ENCODE results near the gene PHF2. TPM values are rescaled to one million over a fixed set of nuclear protein-coding genes. Genes with fewer than 3 reads are reported as not detected.
A peak's percentile ranks its signal among the peaks of the same experiment; 100 is the strongest.

PHF2 gene
- total RNA-seq, 1 experiment from 2014 or later: 17.4 TPM

DNA sequence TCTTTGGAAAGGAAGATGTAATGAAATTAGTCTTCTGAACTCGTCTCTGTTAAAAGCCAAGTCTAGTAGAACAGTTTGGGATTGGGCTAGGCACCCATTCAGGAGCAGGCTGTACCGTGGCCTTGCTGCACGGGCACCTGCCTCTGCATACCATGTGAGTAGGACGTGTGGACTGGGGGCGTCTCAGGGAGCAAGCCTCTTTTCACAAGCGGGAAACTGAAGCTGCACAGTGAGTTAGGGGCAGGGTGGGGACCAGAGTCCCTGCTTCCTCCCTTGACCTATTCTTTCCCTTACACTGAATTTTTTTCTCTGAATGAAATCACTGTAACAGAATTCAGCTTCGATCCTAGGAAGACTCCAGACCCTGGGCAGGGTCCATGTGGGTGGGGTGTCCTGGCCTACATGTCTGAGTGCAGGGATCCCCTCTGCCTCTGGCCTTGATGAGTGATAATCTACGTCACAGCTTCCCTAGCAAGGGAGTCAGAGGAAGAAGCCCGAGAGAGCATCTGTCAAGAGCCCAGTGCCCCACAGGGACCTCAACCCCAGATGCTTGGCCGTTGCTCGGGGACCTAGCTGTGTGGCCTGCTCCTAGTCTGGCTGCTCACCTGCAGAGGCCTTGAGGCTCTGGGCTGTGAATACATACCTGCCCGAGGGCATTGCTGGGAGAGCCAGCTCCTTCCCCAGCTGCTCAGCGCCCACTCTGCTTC lies 15.1 kb downstream of the PHF2 start:
- no peak overlapping the region for H3K4ac ChIP-seq (ENCODE audit: low read depth, low read length)
- WGBS (ENCODE audit: extremely low coverage, insufficient read length, low lambda C conversion rate): no CpG with 5 or more reads among the region's 13 CpGs

More for the DNA sequence above, 15.1 kb downstream of the PHF2 start:
- no peaks in the 10 kb centered on the region; a peak in 1 of 5 replicates for H3K9me3 Mint-ChIP-seq
- peaks cover 4% of the 10 kb centered on the region for H3K79me1 ChIP-seq (ENCODE audit: insufficient read depth, low read depth, low read length, poor library complexity, severe bottlenecking)
- no peak overlapping the region for H2BK120ac ChIP-seq (ENCODE audit: low read depth, low read length, poor library complexity, severe bottlenecking)
- no peak overlapping the region for H3K27ac ChIP-seq (ENCODE audit: insufficient read length, low read depth, low read length)
- H3K4me3 Mint-ChIP-seq: no peak overlapping the region
- no peaks in the 10 kb centered on the region for H3K23me2 ChIP-seq (ENCODE audit: insufficient read length, low read depth, low read length, poor library complexity, severe bottlenecking)
- TF ChIP-seq, protein P1, sequence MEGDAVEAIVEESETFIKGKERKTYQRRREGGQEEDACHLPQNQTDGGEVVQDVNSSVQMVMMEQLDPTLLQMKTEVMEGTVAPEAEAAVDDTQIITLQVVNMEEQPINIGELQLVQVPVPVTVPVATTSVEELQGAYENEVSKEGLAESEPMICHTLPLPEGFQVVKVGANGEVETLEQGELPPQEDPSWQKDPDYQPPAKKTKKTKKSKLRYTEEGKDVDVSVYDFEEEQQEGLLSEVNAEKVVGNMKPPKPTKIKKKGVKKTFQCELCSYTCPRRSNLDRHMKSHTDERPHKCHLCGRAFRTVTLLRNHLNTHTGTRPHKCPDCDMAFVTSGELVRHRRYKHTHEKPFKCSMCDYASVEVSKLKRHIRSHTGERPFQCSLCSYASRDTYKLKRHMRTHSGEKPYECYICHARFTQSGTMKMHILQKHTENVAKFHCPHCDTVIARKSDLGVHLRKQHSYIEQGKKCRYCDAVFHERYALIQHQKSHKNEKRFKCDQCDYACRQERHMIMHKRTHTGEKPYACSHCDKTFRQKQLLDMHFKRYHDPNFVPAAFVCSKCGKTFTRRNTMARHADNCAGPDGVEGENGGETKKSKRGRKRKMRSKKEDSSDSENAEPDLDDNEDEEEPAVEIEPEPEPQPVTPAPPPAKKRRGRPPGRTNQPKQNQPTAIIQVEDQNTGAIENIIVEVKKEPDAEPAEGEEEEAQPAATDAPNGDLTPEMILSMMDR (conservative IDR thresholded peaks at IDR 0.05): no peak
- DNase-seq: no peak
- H3K9me3 ChIP-seq (ENCODE audit: control insufficient read depth, low read depth, low read length): no peaks in the 10 kb centered on the region
- no peak overlapping the region for H4K91ac ChIP-seq (ENCODE audit: insufficient read length, low read depth, low read length)
- H3K27me3 Mint-ChIP-seq (ENCODE audit: low read depth): no peaks in the 10 kb centered on the region
- H3K4me2 ChIP-seq (ENCODE audit: insufficient read depth, insufficient read length, low read length): no peak overlapping the region
- no peak overlapping the region for H3K56ac ChIP-seq (ENCODE audit: insufficient read length, low read depth, low read length)
- H4K8ac ChIP-seq (replicated peaks; ENCODE audit: insufficient read length, low read depth, low read length): no peak overlapping the region
- H3K14ac ChIP-seq (ENCODE audit: insufficient read depth, low read length): no peak overlapping the region
- H4K20me1 ChIP-seq (ENCODE audit: control insufficient read depth, insufficient read depth, insufficient read length): no peaks in the 10 kb centered on the region
- no peak overlapping the region for H2AK5ac ChIP-seq (ENCODE audit: insufficient read length, low read length)
- no peak overlapping the region for H4K5ac ChIP-seq (ENCODE audit: insufficient read length, low read depth, low read length)
- H3K4me1 Mint-ChIP-seq: peaks cover 28 to 39% of the 10 kb centered on the region in 2 experiments
- no peak overlapping the region for H2BK20ac ChIP-seq (ENCODE audit: low read depth, low read length, poor library complexity, severe bottlenecking)
- no peaks in the 10 kb centered on the region for H3K4me1 ChIP-seq (ENCODE audit: insufficient read depth, low read length)
- no peaks in the 10 kb centered on the region for H3K79me2 ChIP-seq (ENCODE audit: insufficient read depth, low read length)
- no peaks in the 10 kb centered on the region for H3K27me3 ChIP-seq (ENCODE audit: insufficient read depth, low read length)
- H2BK12ac ChIP-seq (ENCODE audit: insufficient read length, low read depth, low read length): no peak overlapping the region
- no peaks in the 10 kb centered on the region for H3K36me3 Mint-ChIP-seq (ENCODE audit: insufficient read depth in 1 of 3, low read depth in 3 of 3)
- no peak overlapping the region for H3T11ph ChIP-seq (ENCODE audit: low read length)
- H3K27ac Mint-ChIP-seq: peak overlapping the region in 2 of 3 experiments; percentile 8 to 87; a peak in 1 of 7 replicates
- no peak overlapping the region for H3K18ac ChIP-seq (ENCODE audit: insufficient read length, low read depth, low read length)
- no peak overlapping the region for H2AFZ ChIP-seq (ENCODE audit: low read length)
- H2BK5ac ChIP-seq (ENCODE audit: insufficient read length, low read length): no peak overlapping the region
- no peak overlapping the region for H3K9ac ChIP-seq (ENCODE audit: extremely low read depth, insufficient read length, low read length)
- H3K23ac ChIP-seq (ENCODE audit: insufficient read length, low read depth, low read length): no peak overlapping the region
- H2BK15ac ChIP-seq (ENCODE audit: low read depth, low read length): no peak overlapping the region

All from H9 (cell line).